ENCODE results near the gene MYO1E. TPM values are rescaled to one million over a fixed set of nuclear protein-coding genes. Genes with fewer than 3 reads are reported as not detected.

MYO1E gene
- total RNA-seq, 1 donor from 2014 or later, result 192 TPM

DNA sequence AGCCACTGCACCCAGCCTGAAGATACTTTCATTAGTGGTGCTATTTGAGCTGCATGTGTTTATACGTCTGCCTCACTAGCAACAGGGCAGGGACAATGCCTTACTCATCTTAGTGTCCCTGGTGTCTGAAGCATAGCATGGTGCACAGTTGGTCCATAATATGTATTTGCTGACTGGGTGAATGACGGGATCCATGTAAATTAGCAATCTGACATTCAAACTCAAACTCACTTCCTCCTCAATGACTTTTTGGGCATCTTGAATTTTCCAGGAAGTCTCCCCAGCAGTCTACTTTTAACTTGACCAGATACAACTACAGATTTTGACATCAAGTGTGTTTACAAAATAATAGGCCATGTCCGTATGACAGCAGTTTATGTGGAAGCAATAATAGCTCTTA, 169.0 kb downstream of the MYO1E start:
- Mint-ChIP-seq H3K36me3 (ENCODE audit: low read depth) (peaks cover 46% of the 10 kb centered on the region), H3K4me1 (ENCODE audit: low read depth) (peaks cover 12% of the 10 kb centered on the region), H3K9me3 (ENCODE audit: low read depth) (no peaks in the 10 kb centered on the region), H3K4me3 (ENCODE audit: unreplicated experiment) (no peak overlapping the region), H3K27ac (ENCODE audit: unreplicated experiment) (no peak overlapping the region), H3K27me3 (ENCODE audit: low read depth) (no peaks in the 10 kb centered on the region)
- DNase-seq (ENCODE audit: low spot score), result no peak
- TF ChIP-seq, protein P1, sequence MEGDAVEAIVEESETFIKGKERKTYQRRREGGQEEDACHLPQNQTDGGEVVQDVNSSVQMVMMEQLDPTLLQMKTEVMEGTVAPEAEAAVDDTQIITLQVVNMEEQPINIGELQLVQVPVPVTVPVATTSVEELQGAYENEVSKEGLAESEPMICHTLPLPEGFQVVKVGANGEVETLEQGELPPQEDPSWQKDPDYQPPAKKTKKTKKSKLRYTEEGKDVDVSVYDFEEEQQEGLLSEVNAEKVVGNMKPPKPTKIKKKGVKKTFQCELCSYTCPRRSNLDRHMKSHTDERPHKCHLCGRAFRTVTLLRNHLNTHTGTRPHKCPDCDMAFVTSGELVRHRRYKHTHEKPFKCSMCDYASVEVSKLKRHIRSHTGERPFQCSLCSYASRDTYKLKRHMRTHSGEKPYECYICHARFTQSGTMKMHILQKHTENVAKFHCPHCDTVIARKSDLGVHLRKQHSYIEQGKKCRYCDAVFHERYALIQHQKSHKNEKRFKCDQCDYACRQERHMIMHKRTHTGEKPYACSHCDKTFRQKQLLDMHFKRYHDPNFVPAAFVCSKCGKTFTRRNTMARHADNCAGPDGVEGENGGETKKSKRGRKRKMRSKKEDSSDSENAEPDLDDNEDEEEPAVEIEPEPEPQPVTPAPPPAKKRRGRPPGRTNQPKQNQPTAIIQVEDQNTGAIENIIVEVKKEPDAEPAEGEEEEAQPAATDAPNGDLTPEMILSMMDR (IDR thresholded peaks at IDR 0.05), result no peak

DNA sequence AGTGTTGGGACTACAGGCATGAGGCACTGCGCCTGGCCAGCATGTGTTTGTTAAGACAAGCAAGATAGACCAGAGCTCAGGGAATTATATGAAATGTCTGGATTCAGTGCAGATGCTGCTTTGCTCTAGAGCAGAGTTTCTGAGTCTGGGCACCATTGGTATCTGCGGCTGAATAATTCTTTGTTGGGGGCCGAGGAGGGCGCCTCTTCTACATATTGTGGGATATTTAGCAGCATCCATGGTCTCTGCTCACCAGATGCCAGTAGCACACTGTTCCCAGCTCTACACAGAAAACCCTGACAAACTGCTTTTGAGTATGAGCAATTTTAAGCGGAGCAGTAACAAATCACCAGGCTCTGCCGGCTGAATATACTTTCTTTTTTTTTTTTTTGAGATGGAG, 169.7 kb downstream of the MYO1E start:
- peaks cover 42% of the 10 kb centered on the region for H3K36me3 Mint-ChIP-seq (ENCODE audit: low read depth)
- peaks cover 12% of the 10 kb centered on the region for H3K4me1 Mint-ChIP-seq (ENCODE audit: low read depth)

DNA sequence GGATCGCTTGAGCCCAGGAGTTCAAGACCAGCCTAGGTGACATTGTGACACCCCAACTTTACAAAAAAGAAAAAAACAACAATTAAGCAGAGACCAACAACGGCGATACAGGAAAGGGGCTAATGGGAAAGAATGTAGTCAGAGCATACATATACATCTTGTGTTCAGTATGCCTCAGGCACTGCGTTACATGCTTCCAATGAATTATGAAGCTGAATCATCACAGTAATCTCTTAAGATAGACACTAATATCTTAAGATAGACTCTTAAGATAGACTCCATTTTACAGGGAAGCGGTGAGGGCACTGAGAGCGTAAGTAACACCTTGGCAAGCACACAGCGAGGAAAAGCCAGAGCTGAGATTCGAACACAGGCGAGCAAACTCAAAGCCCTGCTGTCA, 172.1 kb downstream of the MYO1E start:
- peaks cover 22% of the 10 kb centered on the region for H3K4me1 Mint-ChIP-seq (ENCODE audit: low read depth)

More for the DNA sequence above, 169.7 kb downstream of the MYO1E start:
- Mint-ChIP-seq H3K4me3 (ENCODE audit: unreplicated experiment) (no peak overlapping the region), H3K9me3 (ENCODE audit: low read depth) (no peaks in the 10 kb centered on the region), H3K27ac (ENCODE audit: unreplicated experiment) (no peak overlapping the region), H3K27me3 (ENCODE audit: low read depth) (no peaks in the 10 kb centered on the region)
- TF ChIP-seq, protein P1 (IDR thresholded peaks at IDR 0.05), result no peak
- DNase-seq (ENCODE audit: low spot score), result no peak

DNA sequence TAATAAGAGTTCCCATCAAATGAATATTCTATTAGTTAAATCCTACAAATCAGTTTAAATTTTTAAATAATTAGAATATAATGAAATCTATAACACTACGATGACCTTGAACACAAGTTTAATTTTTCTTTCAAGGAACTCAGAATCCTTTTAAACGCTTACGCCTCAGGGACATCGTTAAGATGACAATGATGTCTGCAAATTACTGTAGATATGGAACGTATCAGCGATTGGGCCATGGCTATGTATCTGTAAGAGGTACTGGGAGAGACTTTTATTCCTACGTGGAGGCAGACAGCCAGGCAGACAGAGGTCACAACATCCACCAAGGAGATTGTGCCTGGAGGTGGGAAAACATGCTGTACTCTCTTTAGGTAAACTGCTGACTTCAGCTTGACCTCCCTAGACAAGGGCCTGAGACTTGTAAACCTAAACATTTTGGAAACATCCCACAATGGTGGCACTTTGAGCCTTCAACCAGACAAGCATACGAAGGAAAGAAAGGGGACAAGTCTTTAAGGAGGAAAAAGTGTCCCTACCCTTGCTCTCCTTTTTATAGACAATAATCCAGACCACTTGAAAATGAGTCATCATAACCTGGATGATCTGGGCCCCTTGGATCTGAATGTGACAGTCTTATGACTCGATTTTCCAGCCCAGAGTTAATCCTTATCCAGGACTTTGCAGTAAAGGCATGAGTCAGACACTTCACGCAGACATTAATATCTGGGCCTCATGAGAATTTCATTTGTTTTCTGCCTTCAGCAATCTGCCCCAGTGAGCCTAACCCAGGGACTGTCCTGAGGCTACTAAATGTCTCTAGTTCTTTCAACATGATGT, 172.8 kb downstream of the MYO1E start:
- Mint-ChIP-seq H3K4me1 (ENCODE audit: low read depth) (peaks cover 29% of the 10 kb centered on the region), H3K4me3 (ENCODE audit: unreplicated experiment) (no peak overlapping the region), H3K9me3 (ENCODE audit: low read depth) (no peaks in the 10 kb centered on the region), H3K27me3 (ENCODE audit: low read depth) (no peaks in the 10 kb centered on the region), H3K27ac (ENCODE audit: unreplicated experiment) (peak overlapping the region; percentile 88), H3K36me3 (ENCODE audit: low read depth) (peaks cover 28% of the 10 kb centered on the region)
- TF ChIP-seq, protein P1 (IDR thresholded peaks at IDR 0.05), result no peak
- no peak for DNase-seq (ENCODE audit: low spot score)

More for the DNA sequence above, 172.1 kb downstream of the MYO1E start:
- Mint-ChIP-seq H3K36me3 (ENCODE audit: low read depth) (peaks cover 28% of the 10 kb centered on the region), H3K9me3 (ENCODE audit: low read depth) (no peaks in the 10 kb centered on the region), H3K27me3 (ENCODE audit: low read depth) (no peaks in the 10 kb centered on the region), H3K4me3 (ENCODE audit: unreplicated experiment) (no peak overlapping the region), H3K27ac (ENCODE audit: unreplicated experiment) (peak overlapping the region; percentile 88)
- TF ChIP-seq, protein P1 (IDR thresholded peaks at IDR 0.05), result no peak
- no peak for DNase-seq (ENCODE audit: low spot score)

DNA sequence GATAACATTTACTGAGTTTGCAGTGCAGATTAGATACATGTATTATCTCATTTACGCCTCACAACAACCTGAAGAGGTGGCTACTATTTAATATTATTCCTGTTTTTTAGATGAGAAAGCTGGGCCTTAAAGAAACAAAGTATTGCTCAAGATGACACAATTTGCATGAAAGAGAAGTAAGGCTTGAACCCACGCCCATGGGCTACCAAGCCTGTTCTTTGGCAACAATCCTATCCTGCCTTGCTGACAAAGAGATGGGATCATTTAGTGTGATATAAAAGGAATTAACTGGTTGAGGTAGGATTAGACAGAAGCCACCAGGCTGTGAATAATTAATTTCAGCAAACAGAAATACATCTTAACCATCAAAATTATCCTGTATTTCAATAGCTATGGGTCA, 175.2 kb downstream of the MYO1E start:
- DNase-seq (ENCODE audit: low spot score), result no peak
- peaks cover 39% of the 10 kb centered on the region for H3K4me1 Mint-ChIP-seq (ENCODE audit: low read depth)
- no peak overlapping the region for H3K4me3 Mint-ChIP-seq (ENCODE audit: unreplicated experiment)
- no peaks in the 10 kb centered on the region for H3K27me3 Mint-ChIP-seq (ENCODE audit: low read depth)
- no peaks in the 10 kb centered on the region for H3K9me3 Mint-ChIP-seq (ENCODE audit: low read depth)
- peaks cover 33% of the 10 kb centered on the region for H3K36me3 Mint-ChIP-seq (ENCODE audit: low read depth)
- TF ChIP-seq, protein P1 (IDR thresholded peaks at IDR 0.05), result no peak
- no peak overlapping the region for H3K27ac Mint-ChIP-seq (ENCODE audit: unreplicated experiment)

Measured in chondrocyte (in vitro differentiated cells).